Peyer's patch (tissue), 4 donors: Measurements from ENCODE around the gene SPAG6.

ENCODE experiments used
- POLR2A ChIP-seq, 2 donors: fragments of 450-650 bp; IDR thresholded peaks; one replicate each; pipeline ENCODE4 v1.5.1; 2017; ENCODE audit warnings: antibody characterized with exemption in 2 of 2, mild to moderate bottlenecking in 2 of 2, moderate library complexity in 2 of 2
- TF ChIP-seq, protein P1 (sequence below), 6 experiments: fragments of 450-650 bp in 4 of 6; fragments of 200-600 bp in 2 of 6; sonication (generic) in 1 of 6; IDR thresholded peaks; one replicate each; pipeline ENCODE4 v1.5.1; 2017 to 2019; ENCODE audit warnings: antibody characterized with exemption in 6 of 6, mild to moderate bottlenecking in 3 of 6, moderate library complexity in 1 of 6

DNA sequence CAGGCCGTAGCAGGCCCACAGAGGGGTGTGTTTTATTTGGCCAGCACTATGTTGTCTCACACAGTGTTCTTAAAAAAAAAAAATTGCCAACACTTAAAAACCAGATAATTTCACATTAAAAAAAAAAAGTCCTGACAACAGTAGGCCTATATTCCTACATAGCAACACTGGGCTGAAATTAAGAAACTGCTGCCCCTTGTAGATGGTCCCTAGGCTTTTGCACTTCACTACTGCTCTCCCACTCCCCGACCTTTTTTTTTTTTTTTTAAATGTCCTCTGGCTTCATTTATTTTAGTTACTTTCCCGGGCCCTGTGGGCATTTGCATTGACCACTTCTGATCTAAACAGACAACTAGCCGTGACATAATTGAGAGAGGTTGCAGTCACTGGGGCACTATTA, 36.0 kb downstream of the SPAG6 start:
- TF ChIP-seq, protein P1, sequence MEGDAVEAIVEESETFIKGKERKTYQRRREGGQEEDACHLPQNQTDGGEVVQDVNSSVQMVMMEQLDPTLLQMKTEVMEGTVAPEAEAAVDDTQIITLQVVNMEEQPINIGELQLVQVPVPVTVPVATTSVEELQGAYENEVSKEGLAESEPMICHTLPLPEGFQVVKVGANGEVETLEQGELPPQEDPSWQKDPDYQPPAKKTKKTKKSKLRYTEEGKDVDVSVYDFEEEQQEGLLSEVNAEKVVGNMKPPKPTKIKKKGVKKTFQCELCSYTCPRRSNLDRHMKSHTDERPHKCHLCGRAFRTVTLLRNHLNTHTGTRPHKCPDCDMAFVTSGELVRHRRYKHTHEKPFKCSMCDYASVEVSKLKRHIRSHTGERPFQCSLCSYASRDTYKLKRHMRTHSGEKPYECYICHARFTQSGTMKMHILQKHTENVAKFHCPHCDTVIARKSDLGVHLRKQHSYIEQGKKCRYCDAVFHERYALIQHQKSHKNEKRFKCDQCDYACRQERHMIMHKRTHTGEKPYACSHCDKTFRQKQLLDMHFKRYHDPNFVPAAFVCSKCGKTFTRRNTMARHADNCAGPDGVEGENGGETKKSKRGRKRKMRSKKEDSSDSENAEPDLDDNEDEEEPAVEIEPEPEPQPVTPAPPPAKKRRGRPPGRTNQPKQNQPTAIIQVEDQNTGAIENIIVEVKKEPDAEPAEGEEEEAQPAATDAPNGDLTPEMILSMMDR (IDR thresholded peaks at IDR 0.05) = no peak
- TF ChIP-seq POLR2A (IDR thresholded peaks at IDR 0.05) = no peak
